Choroid plexus epithelial cell (primary cell): Measurements from ENCODE around the gene IL17REL.

Experiments
- DNase-seq: peaks from one replicate; pipeline ENCODE4 v3.0.0-alpha.2; 2010; ENCODE audit warnings: low read depth
- H3K4me3 ChIP-seq: 2 replicates; pipeline ENCODE4 v1.5.1; 2011; ENCODE audit warnings: low read depth, mild to moderate bottlenecking, control low read depth, low read length, moderate library complexity
- CTCF ChIP-seq: conservative IDR thresholded peaks from 2 replicates; pipeline ENCODE4 v1.5.1; 2011; ENCODE audit warnings: low read depth, mild to moderate bottlenecking, control low read depth, inconsistent platforms, low read length, moderate library complexity

The IL17REL gene

GRCh38 chr22:49960159-49961004, 52.2 kb downstream of the IL17REL start, which contains the start of gene PIM3:
PIM3 (plus strand) TSS chr22:49960772; CDS start chr22:49960948, 176 bp downstream.
- peak; percentile 97 for DNase-seq
- no peak for TF ChIP-seq CTCF
- H3K4me3 ChIP-seq: peak within 1 kb of the TSS; percentile 78

GRCh38 chr22:49959782-49960158, 52.8 kb downstream of the IL17REL start:
- TF ChIP-seq CTCF: no peak
- peak; percentile 15 for DNase-seq
- H3K4me3 ChIP-seq: peak overlapping the region; percentile 78

- DNase-seq: no peak
- peak overlapping the region; percentile 78 for H3K4me3 ChIP-seq
- no peak for TF ChIP-seq CTCF
These were observed 53.4 kb downstream of the IL17REL start for GRCh38 chr22:49958931-49959781.

GRCh38 chr22:49958366-49958921, 54.1 kb downstream of the IL17REL start:
- no peak for TF ChIP-seq CTCF
- no peak overlapping the region for H3K4me3 ChIP-seq
- DNase-seq: no peak

- no peak for TF ChIP-seq CTCF
- H3K4me3 ChIP-seq: no peak overlapping the region
- DNase-seq: no peak
These were observed 54.7 kb downstream of the IL17REL start for GRCh38 chr22:49957826-49958365.

- TF ChIP-seq CTCF: no peak
- H3K4me3 ChIP-seq: no peak overlapping the region
- DNase-seq: no peak
These were observed 55.4 kb downstream of the IL17REL start for GRCh38 chr22:49956914-49957825.
